HepG2 (cell line): ENCODE measurements around the gene ELOVL2.

Experiments used
- CREB1 ChIP-seq, 2 experiments: fragments of 450-650 bp in 1 of 2; IDR thresholded peaks; 2 replicates each; pipeline ENCODE4 v1.6.1; 2016 to 2017; ENCODE audit warnings: control low read depth in 1 of 2, mild to moderate bottlenecking in 1 of 2, missing compliant biosample characterization in 1 of 2, missing genetic modification characterization in 1 of 2
- FOXJ3 ChIP-seq: sonication (generic); formaldehyde crosslinking; IDR thresholded peaks from 2 replicates; pipeline ENCODE4 v1.4.0; 2020; ENCODE audit warnings: missing genetic modification reagents, mild to moderate bottlenecking, borderline replicate concordance
- HDAC1 ChIP-seq: sonication (generic); formaldehyde crosslinking; IDR thresholded peaks from 2 replicates; pipeline ENCODE4 v1.5.1; 2020; ENCODE audit warnings: mild to moderate bottlenecking, missing genetic modification reagents
- JUN ChIP-seq: sonication (generic); formaldehyde crosslinking; IDR thresholded peaks from 2 replicates; pipeline ENCODE4 v1.4.0; 2020; ENCODE audit warnings: mild to moderate bottlenecking, missing genetic modification reagents
- NR2C2 ChIP-seq: sonication (generic); formaldehyde crosslinking; IDR thresholded peaks from 2 replicates; pipeline ENCODE4 v1.4.0; 2020; ENCODE audit warnings: missing genetic modification reagents, mild to moderate bottlenecking, moderate library complexity, borderline replicate concordance
- PAF1 ChIP-seq: IDR thresholded peaks from 2 replicates; pipeline ENCODE4 v1.6.1; 2016; ENCODE audit warnings: missing genetic modification reagents, missing compliant biosample characterization
- POLR2AphosphoS5 ChIP-seq: IDR thresholded peaks from 2 replicates; pipeline ENCODE4 v1.6.1; 2012; ENCODE audit warnings: low read depth, low read length
- SOX6 ChIP-seq, 2 experiments: fragments of 450-650 bp in 1 of 2; sonication (generic) in 1 of 2; formaldehyde crosslinking in 1 of 2; IDR thresholded peaks; 2 replicates each; pipeline versions ENCODE4 v1.4.0 to v1.6.1; 2017 to 2020; ENCODE audit warnings: antibody characterized with exemption in 1 of 2, mild to moderate bottlenecking in 1 of 2, missing genetic modification reagents in 1 of 2
- TAF1 ChIP-seq: sonication (generic); formaldehyde crosslinking; IDR thresholded peaks from 2 replicates; pipeline ENCODE4 v1.4.0; 2020; ENCODE audit warnings: missing genetic modification reagents
- ZNF382 ChIP-seq: sonication (generic); formaldehyde crosslinking; IDR thresholded peaks from 2 replicates; pipeline ENCODE4 v1.5.0; 2020; ENCODE audit warnings: missing genetic modification reagents, mild to moderate bottlenecking, borderline replicate concordance
- TF ChIP-seq, protein P1 (sequence below): sonication (generic); formaldehyde crosslinking; IDR thresholded peaks from 2 replicates; pipeline ENCODE4 v1.5.0; 2020; ENCODE audit warnings: mild to moderate bottlenecking, missing genetic modification reagents, moderate library complexity

DNA sequence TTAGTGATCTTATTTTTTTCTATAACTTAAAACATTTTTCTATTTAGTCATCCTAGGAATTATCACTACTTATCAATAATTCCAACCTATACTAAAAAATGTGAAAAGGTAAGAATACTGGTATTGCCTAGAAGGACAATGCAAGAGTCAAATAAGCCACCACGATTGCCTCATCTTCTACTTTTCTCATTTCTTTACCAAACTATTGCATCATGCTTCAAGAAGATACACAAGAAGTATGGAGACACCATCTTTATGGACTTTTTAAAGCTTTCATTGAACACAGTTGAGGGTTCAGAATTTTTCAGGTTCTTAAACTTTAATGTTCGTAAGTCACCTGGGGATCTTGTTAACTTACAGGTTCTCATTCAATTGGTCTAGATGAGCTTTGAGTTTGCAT, 25.9 kb downstream of the ELOVL2 start:
- TF ChIP-seq SOX6 (IDR thresholded peaks at IDR 0.05) (no peak), SOX6 (CRISPR knock-in tag; IDR thresholded peaks at IDR 0.05) (no peak), JUN (no peak), POLR2AphosphoS5 (no peak), PAF1 (CRISPR knock-in tag) (no peak), NR2C2 (CRISPR knock-in tag) (no peak), TAF1 (CRISPR knock-in tag) (no peak), FOXJ3 (CRISPR knock-in tag) (no peak), HDAC1 (CRISPR knock-in tag) (no peak), CREB1 (IDR thresholded peaks at IDR 0.05) (no peak), CREB1 (CRISPR knock-in tag; IDR thresholded peaks at IDR 0.05) (no peak), ZNF382 (CRISPR knock-in tag) (no peak)
- TF ChIP-seq, protein P1, sequence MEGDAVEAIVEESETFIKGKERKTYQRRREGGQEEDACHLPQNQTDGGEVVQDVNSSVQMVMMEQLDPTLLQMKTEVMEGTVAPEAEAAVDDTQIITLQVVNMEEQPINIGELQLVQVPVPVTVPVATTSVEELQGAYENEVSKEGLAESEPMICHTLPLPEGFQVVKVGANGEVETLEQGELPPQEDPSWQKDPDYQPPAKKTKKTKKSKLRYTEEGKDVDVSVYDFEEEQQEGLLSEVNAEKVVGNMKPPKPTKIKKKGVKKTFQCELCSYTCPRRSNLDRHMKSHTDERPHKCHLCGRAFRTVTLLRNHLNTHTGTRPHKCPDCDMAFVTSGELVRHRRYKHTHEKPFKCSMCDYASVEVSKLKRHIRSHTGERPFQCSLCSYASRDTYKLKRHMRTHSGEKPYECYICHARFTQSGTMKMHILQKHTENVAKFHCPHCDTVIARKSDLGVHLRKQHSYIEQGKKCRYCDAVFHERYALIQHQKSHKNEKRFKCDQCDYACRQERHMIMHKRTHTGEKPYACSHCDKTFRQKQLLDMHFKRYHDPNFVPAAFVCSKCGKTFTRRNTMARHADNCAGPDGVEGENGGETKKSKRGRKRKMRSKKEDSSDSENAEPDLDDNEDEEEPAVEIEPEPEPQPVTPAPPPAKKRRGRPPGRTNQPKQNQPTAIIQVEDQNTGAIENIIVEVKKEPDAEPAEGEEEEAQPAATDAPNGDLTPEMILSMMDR, result no peak
